Measurements from ENCODE around the gene KIRREL3.

DNA sequence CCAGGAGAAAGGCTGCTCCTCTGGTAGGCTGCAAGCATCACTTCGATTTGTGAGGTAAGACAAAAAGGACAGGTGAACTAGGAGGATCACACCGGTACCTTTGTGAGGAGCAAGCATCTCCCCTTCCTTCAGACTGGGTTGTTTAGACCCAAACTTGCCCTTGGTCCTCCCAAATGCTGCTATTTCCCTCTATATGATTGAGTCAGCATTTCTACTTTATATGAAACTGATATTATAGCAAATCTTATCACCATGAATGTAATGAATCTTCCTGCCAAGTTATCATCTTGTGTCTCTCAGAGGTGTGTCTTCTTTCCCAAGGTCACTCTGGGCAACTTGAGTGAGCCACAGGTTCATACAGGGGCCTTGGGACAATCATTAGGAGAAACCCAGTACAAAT is 61.0 kb downstream of the KIRREL3 start:
- TF ChIP-seq, protein P1, sequence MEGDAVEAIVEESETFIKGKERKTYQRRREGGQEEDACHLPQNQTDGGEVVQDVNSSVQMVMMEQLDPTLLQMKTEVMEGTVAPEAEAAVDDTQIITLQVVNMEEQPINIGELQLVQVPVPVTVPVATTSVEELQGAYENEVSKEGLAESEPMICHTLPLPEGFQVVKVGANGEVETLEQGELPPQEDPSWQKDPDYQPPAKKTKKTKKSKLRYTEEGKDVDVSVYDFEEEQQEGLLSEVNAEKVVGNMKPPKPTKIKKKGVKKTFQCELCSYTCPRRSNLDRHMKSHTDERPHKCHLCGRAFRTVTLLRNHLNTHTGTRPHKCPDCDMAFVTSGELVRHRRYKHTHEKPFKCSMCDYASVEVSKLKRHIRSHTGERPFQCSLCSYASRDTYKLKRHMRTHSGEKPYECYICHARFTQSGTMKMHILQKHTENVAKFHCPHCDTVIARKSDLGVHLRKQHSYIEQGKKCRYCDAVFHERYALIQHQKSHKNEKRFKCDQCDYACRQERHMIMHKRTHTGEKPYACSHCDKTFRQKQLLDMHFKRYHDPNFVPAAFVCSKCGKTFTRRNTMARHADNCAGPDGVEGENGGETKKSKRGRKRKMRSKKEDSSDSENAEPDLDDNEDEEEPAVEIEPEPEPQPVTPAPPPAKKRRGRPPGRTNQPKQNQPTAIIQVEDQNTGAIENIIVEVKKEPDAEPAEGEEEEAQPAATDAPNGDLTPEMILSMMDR (IDR thresholded peaks at IDR 0.05), result no peak
- no peak for TF ChIP-seq POLR2A (IDR thresholded peaks at IDR 0.05)
- TF ChIP-seq POLR2AphosphoS5 (IDR thresholded peaks at IDR 0.05), result no peak

Data from prostate gland (tissue), 2 donors.